ENCODE measurements around the gene SFXN5.

DNA sequence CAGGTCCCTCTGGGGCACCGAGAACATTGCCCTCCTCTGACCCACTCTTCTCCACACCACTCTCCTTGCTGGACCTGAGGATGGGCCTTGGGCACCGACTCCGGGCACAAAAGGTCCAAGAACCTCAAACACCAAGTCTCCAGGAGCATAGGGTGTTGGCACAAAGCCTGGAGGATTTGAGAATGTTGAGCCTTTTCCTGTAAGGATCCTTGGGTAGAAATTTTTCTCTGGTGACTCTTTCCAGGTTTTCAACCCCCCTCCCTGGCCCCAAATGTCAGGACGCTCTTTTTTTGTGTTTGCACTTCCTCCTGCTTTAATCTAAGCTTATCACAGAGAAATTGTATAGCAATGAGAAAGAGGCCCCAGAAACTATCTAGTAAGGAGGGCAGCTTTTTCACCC, 175.1 kb downstream of the SFXN5 start:
- TF ChIP-seq, protein P1, sequence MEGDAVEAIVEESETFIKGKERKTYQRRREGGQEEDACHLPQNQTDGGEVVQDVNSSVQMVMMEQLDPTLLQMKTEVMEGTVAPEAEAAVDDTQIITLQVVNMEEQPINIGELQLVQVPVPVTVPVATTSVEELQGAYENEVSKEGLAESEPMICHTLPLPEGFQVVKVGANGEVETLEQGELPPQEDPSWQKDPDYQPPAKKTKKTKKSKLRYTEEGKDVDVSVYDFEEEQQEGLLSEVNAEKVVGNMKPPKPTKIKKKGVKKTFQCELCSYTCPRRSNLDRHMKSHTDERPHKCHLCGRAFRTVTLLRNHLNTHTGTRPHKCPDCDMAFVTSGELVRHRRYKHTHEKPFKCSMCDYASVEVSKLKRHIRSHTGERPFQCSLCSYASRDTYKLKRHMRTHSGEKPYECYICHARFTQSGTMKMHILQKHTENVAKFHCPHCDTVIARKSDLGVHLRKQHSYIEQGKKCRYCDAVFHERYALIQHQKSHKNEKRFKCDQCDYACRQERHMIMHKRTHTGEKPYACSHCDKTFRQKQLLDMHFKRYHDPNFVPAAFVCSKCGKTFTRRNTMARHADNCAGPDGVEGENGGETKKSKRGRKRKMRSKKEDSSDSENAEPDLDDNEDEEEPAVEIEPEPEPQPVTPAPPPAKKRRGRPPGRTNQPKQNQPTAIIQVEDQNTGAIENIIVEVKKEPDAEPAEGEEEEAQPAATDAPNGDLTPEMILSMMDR (IDR thresholded peaks at IDR 0.05): no peak
- no peak for TF ChIP-seq POLR2A (IDR thresholded peaks at IDR 0.05)

Measured in right lobe of liver (tissue), 4 donors.